IPS DF 6.9 (cell line): ENCODE measurements around the gene RC3H2.

Experiments used
- DNase-seq: peaks from one replicate; pipeline ENCODE4 v3.0.0-alpha.2; 2013; ENCODE audit warnings: low read depth, low spot score
- H3K27ac ChIP-seq: one replicate; pipeline ENCODE4 v1.5.1; 2013; ENCODE audit warnings: low read length, control low read depth
- H3K27me3 ChIP-seq: 2 replicates; pipeline ENCODE4 v1.6.1; 2013; ENCODE audit warnings: mild to moderate bottlenecking, low read length; ENCODE audit not compliant: control insufficient read depth, insufficient read depth
- H3K36me3 ChIP-seq: 2 replicates; pipeline ENCODE4 v1.6.1; 2013; ENCODE audit warnings: low read length; ENCODE audit not compliant: control insufficient read depth, insufficient read depth
- H3K4me1 ChIP-seq: 2 replicates; pipeline ENCODE4 v1.6.1; 2013; ENCODE audit warnings: low read length; ENCODE audit not compliant: control insufficient read depth, insufficient read depth
- H3K4me3 ChIP-seq: 2 replicates; pipeline ENCODE4 v1.5.1; 2013; ENCODE audit warnings: mild to moderate bottlenecking, low read length
- H3K9me3 ChIP-seq: 2 replicates; pipeline ENCODE4 v1.6.1; 2013; ENCODE audit warnings: low read length, inconsistent platforms; ENCODE audit not compliant: control insufficient read depth, insufficient read depth
- WGBS: extraction: QIAGEN DNeasy Blood & Tissue Kit; methylation state at CpG from one replicate; pipeline ENCODE4 v1.1.7; 2013; ENCODE audit warnings: mixed read lengths, missing lambda C conversion rate; ENCODE audit not compliant: insufficient read length, insufficient coverage; 5-methylcytosine and 5-hydroxymethylcytosine counted together

Gene RC3H2

DNA sequence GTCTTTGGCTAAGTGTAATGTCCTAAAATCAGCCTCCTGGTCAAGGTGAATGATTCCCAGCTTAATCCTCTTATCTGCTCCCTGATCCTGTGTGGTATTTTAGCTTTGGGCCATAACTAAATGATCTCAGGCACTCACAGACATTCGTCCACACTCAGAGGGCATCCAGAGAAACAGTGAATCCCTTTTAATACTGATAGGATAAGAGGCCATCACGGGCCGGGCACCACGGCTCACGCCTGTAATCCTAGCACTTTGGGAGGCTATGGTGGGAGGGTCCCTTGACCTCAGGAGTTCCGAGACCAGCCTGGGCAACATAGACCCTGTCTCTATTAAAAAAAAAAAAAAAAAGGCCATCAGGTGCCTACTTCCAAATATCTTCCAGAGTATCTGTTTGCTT, 83.1 kb downstream of the RC3H2 start:
- Histone ChIP-seq H3K27me3 (no peaks in the 10 kb centered on the region), H3K36me3 (peaks cover 19% of the 10 kb centered on the region; the same call in 1 of the 2 replicates), H3K4me1 (no peaks in the 10 kb centered on the region), H3K4me3 (no peak overlapping the region), H3K9me3 (no peaks in the 10 kb centered on the region), H3K27ac (no peak overlapping the region)
- no CpG with 5 or more reads among the region's 6 CpGs for WGBS
- DNase-seq, result no peak

DNA sequence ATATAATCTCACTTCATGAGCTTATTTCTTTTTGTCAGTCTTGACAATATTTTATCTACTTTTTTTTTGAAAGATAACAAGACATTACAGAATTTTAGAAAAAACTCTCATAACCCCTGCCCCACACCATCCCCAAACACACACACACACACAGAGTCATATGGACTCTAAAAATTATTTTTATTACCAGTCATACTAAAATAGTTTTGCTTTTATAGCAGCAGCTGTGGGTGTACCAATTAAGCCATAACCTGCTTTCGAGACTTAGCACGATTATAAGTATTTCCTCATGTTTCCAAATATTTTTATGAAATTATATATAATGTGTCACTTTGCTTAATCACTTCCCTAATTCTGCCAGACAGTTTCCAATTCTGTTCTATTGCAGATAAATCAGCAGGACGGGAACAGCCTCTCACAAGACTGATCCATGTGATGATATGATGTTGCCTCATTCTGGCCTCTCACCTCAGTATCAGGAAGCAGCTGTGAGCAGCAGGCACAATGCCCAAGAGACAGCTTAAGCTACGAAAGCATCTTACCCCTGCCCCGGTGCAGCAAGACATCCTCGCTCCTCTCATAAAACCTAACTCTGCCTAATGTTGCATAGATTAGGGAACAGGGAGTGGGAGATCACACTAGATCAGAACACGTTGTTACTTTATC, 83.7 kb downstream of the RC3H2 start:
- DNase-seq, result no peak
- no CpG with 5 or more reads among the region's 7 CpGs for WGBS
- Histone ChIP-seq H3K4me1 (no peaks in the 10 kb centered on the region), H3K27ac (no peak overlapping the region), H3K4me3 (no peak overlapping the region), H3K27me3 (no peaks in the 10 kb centered on the region), H3K36me3 (peaks cover 19% of the 10 kb centered on the region; the same call in 1 of the 2 replicates), H3K9me3 (no peaks in the 10 kb centered on the region)

DNA sequence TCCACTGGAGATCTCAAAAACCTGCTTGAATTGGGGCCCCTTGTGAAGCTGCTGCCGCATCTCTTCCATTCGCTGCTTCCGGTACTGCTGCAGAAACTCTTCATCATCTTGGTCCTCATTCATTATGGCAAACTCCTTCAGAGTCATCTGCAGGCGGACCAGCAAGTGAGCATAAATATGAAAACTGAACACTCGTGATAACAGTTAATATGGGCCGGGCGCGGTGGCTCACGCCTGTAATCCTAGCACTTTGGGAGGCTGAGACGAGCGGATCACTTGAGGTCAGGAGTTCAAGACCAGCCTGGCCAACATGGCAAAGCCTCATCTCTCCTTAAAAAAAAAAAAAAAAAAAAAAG, 84.7 kb downstream of the RC3H2 start:
- no peak for DNase-seq
- Histone ChIP-seq H3K9me3 (no peaks in the 10 kb centered on the region), H3K4me1 (no peaks in the 10 kb centered on the region), H3K36me3 (peaks cover 17% of the 10 kb centered on the region; the same call in 1 of the 2 replicates), H3K27ac (no peak overlapping the region), H3K27me3 (no peaks in the 10 kb centered on the region), H3K4me3 (no peak overlapping the region)
- no CpG with 5 or more reads among the region's 11 CpGs for WGBS

DNA sequence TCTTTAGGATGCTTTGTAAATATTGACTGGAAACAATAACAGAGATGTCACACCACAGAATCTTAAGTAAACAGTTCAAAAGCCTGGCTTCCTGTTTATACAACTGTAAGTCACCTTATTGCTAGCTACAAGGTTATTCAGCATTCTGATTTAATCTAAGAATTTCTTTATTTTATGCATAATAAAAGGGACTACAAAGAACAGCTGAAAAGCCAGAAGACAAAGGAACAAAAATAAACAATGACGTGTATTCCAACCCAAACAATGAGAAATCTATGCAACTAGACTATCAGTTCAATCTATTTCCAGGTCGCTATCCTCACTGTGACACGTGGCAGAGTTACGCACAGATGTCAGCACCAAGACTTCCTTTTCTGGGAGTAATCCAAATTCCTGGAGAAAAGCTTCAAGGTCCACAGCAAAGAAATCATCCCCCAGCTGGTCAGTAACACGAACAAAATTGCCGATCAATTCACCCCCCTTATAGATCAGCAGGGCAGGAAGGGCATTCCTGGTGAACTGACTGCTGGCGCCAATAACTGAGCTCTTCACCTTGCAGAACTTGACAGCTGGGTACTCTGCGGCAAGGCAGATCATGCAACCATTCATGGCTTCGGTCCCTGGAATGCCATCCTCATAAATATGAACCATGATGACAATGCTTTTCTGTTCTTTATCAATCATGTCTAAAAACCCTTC, 85.2 kb downstream of the RC3H2 start:
- H3K36me3 ChIP-seq, result peaks cover 17% of the 10 kb centered on the region; the same call in 1 of the 2 replicates
- no peak for DNase-seq
- no peaks in the 10 kb centered on the region for H3K9me3 ChIP-seq
- no peak overlapping the region for H3K4me3 ChIP-seq
- no CpG with 5 or more reads among the region's 9 CpGs for WGBS
- no peaks in the 10 kb centered on the region for H3K27me3 ChIP-seq
- H3K4me1 ChIP-seq, result no peaks in the 10 kb centered on the region
- H3K27ac ChIP-seq, result no peak overlapping the region

DNA sequence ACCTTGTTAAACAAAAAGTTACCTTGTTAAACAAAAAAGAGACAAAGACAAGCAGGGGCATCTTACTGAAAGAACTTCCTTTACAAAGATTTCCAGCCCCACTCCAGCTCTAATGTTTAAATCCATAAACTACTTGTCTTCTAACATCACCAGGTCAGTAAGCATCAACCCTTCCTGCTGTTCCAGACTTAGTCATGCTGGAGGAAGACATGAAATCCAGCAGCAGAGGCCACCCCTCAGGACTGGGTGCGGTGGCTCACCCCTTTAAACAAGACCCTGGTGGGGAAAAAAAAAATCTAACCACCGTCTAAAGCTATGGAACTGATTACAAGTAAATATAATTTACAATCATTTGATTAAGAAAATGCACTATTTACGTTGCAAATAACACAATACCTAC, 85.8 kb downstream of the RC3H2 start:
- H3K4me3 ChIP-seq, result no peak overlapping the region
- H3K36me3 ChIP-seq, result peaks cover 16% of the 10 kb centered on the region; the same call in 1 of the 2 replicates
- H3K9me3 ChIP-seq, result no peaks in the 10 kb centered on the region
- no peak overlapping the region for H3K27ac ChIP-seq
- no CpG with 5 or more reads among the region's 3 CpGs for WGBS
- H3K27me3 ChIP-seq, result no peaks in the 10 kb centered on the region
- no peaks in the 10 kb centered on the region for H3K4me1 ChIP-seq
- no peak for DNase-seq

DNA sequence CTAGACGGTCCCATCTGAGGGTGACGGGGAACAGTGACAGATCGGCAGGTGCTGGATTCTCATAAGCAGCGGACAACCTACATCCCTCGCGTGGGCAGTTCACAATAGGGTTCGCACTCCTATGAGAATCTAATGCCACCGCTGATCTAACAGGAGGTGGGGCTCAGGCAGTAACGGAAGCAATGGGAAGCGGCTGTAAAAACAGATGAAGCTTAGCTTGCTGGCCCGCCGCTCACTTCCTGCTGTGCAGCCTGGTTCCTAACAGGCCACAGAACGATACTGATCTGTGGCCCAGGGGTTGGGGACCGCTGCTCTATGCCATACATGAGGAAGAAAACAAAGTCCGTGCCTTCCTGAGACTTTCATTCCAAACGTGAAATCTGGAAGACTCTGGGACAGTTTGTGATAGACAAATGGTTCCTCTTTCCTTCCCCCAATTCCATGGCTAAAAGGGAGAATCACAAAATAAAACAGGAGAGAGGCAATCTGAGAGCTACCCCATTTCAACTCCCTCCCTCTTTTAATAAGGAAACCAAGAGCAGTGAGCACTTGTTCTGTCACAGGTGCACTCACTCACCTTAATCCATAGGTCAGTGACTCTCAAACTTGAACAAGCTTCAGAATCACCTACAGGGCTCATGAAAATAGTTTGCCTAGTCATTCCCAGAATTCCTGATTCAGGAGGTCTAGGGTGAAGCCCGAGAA, 88.8 kb downstream of the RC3H2 start:
- Histone ChIP-seq H3K36me3 (0 out of 2 replicates have a peak, but pooled peaks cover 2% of the 10 kb centered on the region), H3K27ac (no peak overlapping the region), H3K4me1 (no peaks in the 10 kb centered on the region), H3K9me3 (no peaks in the 10 kb centered on the region), H3K4me3 (no peak overlapping the region), H3K27me3 (no peaks in the 10 kb centered on the region)
- WGBS, result no CpG with 5 or more reads among the region's 17 CpGs
- DNase-seq, result no peak

DNA sequence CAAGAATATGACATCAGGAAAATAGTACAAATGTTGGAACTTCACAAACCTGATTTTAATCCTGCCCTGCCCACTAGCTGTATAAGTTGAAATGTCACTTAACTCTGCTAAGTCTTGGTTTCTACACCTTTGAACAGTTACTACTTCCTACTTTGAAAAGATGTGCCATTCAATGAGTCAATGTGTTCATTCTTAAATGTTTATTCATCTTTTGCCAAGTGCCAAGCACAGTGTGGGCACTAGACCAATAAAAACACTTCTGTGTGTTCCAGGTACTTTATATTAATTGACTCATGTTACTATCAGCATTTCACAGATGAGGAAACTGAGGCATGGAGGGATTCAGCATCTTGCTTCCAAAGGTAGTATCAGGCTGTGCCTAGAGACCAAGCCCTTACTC, 89.6 kb downstream of the RC3H2 start:
- Histone ChIP-seq H3K27ac (no peak overlapping the region), H3K27me3 (no peaks in the 10 kb centered on the region), H3K4me3 (no peak overlapping the region), H3K36me3 (0 out of 2 replicates have a peak, but pooled peaks cover 2% of the 10 kb centered on the region), H3K9me3 (no peaks in the 10 kb centered on the region), H3K4me1 (no peaks in the 10 kb centered on the region)
- no peak for DNase-seq

DNA sequence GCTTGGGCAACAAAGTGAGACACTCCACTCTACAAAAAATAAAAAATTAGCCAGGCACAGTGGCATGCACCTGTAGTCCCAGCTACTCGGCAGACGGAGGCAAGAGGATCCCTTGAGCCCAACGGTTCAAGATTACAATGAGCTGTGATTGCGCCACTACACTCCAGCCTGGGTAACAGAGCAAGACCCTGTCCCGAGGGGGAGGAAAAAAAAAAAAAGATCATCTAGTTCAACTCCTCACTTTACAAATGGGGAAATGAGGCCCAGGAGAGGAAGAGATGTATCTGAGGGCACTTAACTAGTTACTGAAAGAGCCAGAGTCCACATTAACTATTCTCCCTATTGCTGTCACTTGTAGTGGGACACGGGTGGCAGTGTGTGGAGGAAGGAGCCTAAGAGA, 90.6 kb downstream of the RC3H2 start:
- Histone ChIP-seq H3K4me1 (no peaks in the 10 kb centered on the region), H3K9me3 (no peaks in the 10 kb centered on the region), H3K27me3 (no peaks in the 10 kb centered on the region), H3K36me3 (no peaks in the 10 kb centered on the region), H3K27ac (no peak overlapping the region), H3K4me3 (no peak overlapping the region)
- no peak for DNase-seq
- no CpG with 5 or more reads among the region's 6 CpGs for WGBS

DNA sequence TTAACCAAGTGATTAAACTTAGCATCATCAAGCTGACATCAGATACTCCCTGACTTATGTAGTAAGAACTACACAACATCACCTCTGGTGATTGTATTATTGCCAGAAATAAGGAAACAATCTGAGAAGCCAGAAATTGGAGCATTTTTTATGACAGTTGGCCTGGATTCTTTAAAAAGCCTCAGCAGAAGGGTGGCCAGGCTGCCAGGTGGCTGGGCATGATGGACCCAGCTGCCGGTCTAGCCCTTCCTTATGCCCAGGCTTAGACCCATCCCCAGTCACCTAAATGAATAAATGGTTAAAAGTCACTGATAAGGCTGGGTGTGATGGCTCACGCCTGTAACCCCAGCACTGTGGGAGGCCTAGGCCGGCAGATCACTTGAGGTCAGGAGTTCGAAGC, 92.4 kb downstream of the RC3H2 start:
- Histone ChIP-seq H3K27ac (no peak overlapping the region), H3K4me1 (no peaks in the 10 kb centered on the region), H3K9me3 (no peaks in the 10 kb centered on the region), H3K4me3 (no peak overlapping the region), H3K36me3 (no peaks in the 10 kb centered on the region), H3K27me3 (no peaks in the 10 kb centered on the region)
- WGBS, result no CpG with 5 or more reads among the region's 4 CpGs
- DNase-seq, result no peak

DNA sequence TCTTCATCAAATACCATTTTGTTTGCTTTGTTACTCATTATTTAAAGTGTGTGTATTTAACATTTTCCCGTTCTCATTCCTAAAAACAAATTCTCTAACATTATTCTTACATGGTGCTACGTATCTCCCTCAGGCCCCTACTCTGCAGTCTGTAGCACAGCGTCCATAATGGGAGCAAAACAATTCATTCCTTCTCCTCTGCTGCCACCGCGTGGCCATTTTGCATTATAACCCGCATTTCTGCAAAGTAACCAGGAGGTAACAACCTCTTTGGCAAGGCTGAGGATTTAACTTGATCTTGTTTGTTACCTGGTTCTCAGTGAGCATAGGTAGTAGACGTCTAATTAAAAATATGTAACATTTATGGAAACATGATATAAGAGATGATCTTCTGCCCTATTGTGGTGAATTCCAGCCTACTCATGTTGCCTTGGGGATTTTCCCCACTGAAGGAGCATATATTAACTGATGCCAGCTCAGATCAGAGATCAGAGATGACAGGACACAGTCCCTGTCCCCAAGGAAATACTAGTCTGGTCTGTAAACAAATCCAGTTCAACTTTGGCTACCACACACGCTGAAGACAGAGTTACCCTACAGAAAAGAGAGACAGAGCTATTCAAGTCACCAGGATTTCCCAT, 94.7 kb downstream of the RC3H2 start:
- Histone ChIP-seq H3K9me3 (no peaks in the 10 kb centered on the region), H3K27ac (no peak overlapping the region), H3K4me3 (no peak overlapping the region), H3K4me1 (no peaks in the 10 kb centered on the region), H3K36me3 (no peaks in the 10 kb centered on the region), H3K27me3 (no peaks in the 10 kb centered on the region)
- DNase-seq, result peak; percentile 87
- no CpG with 5 or more reads among the region's 8 CpGs for WGBS
